DOHH2 (cell line): ENCODE data around the gene HSPA1L.

Source experiments
- CTCF ChIP-seq: fragments of 200-600 bp; sonication (generic); IDR thresholded peaks from one replicate; pipeline ENCODE4 v1.5.1; 2014; ENCODE audit warnings: antibody characterized with exemption, mild to moderate bottlenecking, low read depth, low read length; ENCODE audit not compliant: poor library complexity, severe bottlenecking
- EZH2phosphoT487 ChIP-seq: fragments of 200-600 bp; sonication (generic); IDR thresholded peaks from 2 replicates; pipeline ENCODE4 v1.6.1; 2017; ENCODE audit warnings: borderline replicate concordance, mild to moderate bottlenecking, antibody characterized with exemption, low read length, moderate library complexity, mixed read lengths

DNA sequence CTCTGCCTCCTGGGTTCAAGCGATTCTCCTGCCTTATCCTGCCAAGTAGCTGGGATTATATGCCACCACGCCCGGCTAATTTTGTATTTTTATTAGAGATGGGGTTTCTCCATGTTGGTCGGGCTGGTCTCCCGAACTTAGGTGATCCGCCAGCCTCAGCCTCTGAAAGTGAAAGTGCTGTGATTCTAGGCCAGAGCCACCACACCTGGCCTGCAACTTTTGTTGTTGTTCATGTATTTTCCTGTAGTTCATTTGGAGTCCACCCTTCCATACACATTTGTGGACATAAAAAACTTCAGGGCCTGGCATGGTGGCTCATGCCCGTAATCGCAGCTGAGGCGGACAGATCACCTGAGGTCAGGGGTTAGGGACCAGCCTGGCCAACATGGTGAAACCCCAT, 27.0 kb upstream of the HSPA1L start:
- TF ChIP-seq CTCF (no peak), EZH2phosphoT487 (no peak)
